Fibroblast of skin of abdomen (primary cell): ENCODE measurements around the gene TBC1D5.
"Not testable (repeated sequence)": the region's sequence is repeated elsewhere in the genome, so short reads cannot be mapped to it uniquely, and the experiment has no call there.

Source experiments
- DNase-seq: peaks from one replicate; pipeline ENCODE4 v3.0.0-alpha.2; 2013

TBC1D5 gene

GRCh38 chr3:17707813-17708543, 34.5 kb downstream of the TBC1D5 start:
- DNase-seq = no peak

GRCh38 chr3:17705991-17706390, 36.4 kb downstream of the TBC1D5 start:
- not testable (repeated sequence) for DNase-seq

- not testable (repeated sequence) for DNase-seq
Measured at GRCh38 chr3:17699815-17700214, 42.6 kb downstream of the TBC1D5 start.

- not testable (repeated sequence) for DNase-seq
Measured at GRCh38 chr3:17695665-17696064, 46.8 kb downstream of the TBC1D5 start.

- DNase-seq = not testable (repeated sequence)
Measured at GRCh38 chr3:17693670-17693999, 48.8 kb downstream of the TBC1D5 start.

- not testable (repeated sequence) for DNase-seq
Measured at GRCh38 chr3:17692846-17693669, 49.4 kb downstream of the TBC1D5 start.

- DNase-seq = no peak
Measured at GRCh38 chr3:17687566-17687965, 54.9 kb downstream of the TBC1D5 start.

GRCh38 chr3:17686613-17687012, 55.8 kb downstream of the TBC1D5 start:
- peak; percentile 15 for DNase-seq

- no peak for DNase-seq
Measured at GRCh38 chr3:17683542-17684207, 58.8 kb downstream of the TBC1D5 start.

GRCh38 chr3:17680530-17680929, 61.9 kb downstream of the TBC1D5 start:
- no peak for DNase-seq

- peak; percentile 50 for DNase-seq
Measured at GRCh38 chr3:17678116-17678741, 64.2 kb downstream of the TBC1D5 start.

- DNase-seq = no peak
Measured at GRCh38 chr3:17674082-17674686, 68.2 kb downstream of the TBC1D5 start.

- peak; percentile 12 for DNase-seq
Measured at GRCh38 chr3:17672506-17672905, 69.9 kb downstream of the TBC1D5 start.

GRCh38 chr3:17670749-17671148, 71.7 kb downstream of the TBC1D5 start:
- no peak for DNase-seq

GRCh38 chr3:17664923-17665322, 77.5 kb downstream of the TBC1D5 start:
- no peak for DNase-seq

- no peak for DNase-seq
Measured at GRCh38 chr3:17656264-17656663, 86.2 kb downstream of the TBC1D5 start.

GRCh38 chr3:17655743-17656142, 86.7 kb downstream of the TBC1D5 start:
- no peak for DNase-seq

- not testable (repeated sequence) for DNase-seq
Measured at GRCh38 chr3:17649748-17650147, 92.7 kb downstream of the TBC1D5 start.

GRCh38 chr3:17648630-17649355, 93.6 kb downstream of the TBC1D5 start:
- DNase-seq = not testable (repeated sequence)

GRCh38 chr3:17645074-17645698, 97.2 kb downstream of the TBC1D5 start:
- peak; percentile 73 for DNase-seq

GRCh38 chr3:17643691-17644090, 98.7 kb downstream of the TBC1D5 start:
- DNase-seq = peak; percentile 88
